GM19463 (cell line): ENCODE data around the gene PROK2.

Experiments used
- ATAC-seq: cut with Tn5 transposase; IDR thresholded peaks from one replicate; pipeline ENCODE4 v1.9.1; 2021; ENCODE audit warnings: mild to moderate bottlenecking, moderate library complexity; ENCODE audit not compliant: unreplicated experiment

The PROK2 gene

GRCh38 chr3:71751602-71752001, 33.3 kb downstream of the PROK2 start:
- ATAC-seq = no peak

GRCh38 chr3:71744738-71745137, 40.2 kb downstream of the PROK2 start:
- no peak for ATAC-seq

- ATAC-seq = no peak
Measured at GRCh38 chr3:71742621-71743020, 42.3 kb downstream of the PROK2 start.

GRCh38 chr3:71734881-71735280, 50.1 kb downstream of the PROK2 start:
- ATAC-seq = no peak

- no peak for ATAC-seq
Measured at GRCh38 chr3:71733319-71733718, 51.6 kb downstream of the PROK2 start.

GRCh38 chr3:71732637-71733036, 52.3 kb downstream of the PROK2 start:
- ATAC-seq = no peak

- ATAC-seq = no peak
Measured at GRCh38 chr3:71728632-71729342, 56.2 kb downstream of the PROK2 start.

GRCh38 chr3:71726146-71726545, 58.8 kb downstream of the PROK2 start:
- no peak for ATAC-seq

GRCh38 chr3:71725271-71725991, 59.5 kb downstream of the PROK2 start, which contains the start of gene EIF4E3:
Gene EIF4E3, minus strand, starts transcription at chr3:71725402. Its CDS starts 35 bp downstream, at chr3:71725367.
- peak; percentile 49 for ATAC-seq

- ATAC-seq = peak; percentile 46
Measured at GRCh38 chr3:71724584-71725270, 60.2 kb downstream of the PROK2 start.

- no peak for ATAC-seq
Measured at GRCh38 chr3:71724171-71724453, 60.8 kb downstream of the PROK2 start.

GRCh38 chr3:71723452-71724170, 61.3 kb downstream of the PROK2 start:
- ATAC-seq = no peak

- no peak for ATAC-seq
Measured at GRCh38 chr3:71722693-71723092, 62.3 kb downstream of the PROK2 start.
